GM18520 (cell line): ENCODE data around the gene MERTK.
"Not testable (repeated sequence)": the region's sequence is repeated elsewhere in the genome, so short reads cannot be mapped to it uniquely, and the experiment has no call there.

Experiments used
- ATAC-seq: cut with Tn5 transposase; IDR thresholded peaks from one replicate; pipeline ENCODE4 v1.9.1; 2021; ENCODE audit not compliant: unreplicated experiment

Gene MERTK

DNA sequence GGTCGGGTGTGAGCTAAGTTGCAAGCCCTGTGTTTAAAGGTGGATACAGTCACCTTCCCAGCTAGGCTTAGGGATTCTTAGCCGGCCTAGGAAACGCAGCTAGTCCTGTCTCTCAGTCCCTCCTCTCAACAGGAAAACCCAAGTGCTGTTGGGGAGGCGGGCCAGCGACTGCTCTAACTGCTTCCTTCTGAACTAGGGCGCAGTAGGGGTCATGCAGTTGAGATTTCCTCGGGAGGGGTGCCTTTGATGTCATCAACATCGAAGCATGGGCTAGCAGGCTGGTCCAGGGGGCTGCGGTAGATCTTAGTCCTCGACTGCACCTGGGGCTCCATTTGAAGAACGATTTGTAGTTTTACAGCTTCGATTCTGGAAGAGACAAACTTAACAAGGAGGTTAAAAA lies 141.1 kb downstream of the MERTK start:
- not testable (repeated sequence) for ATAC-seq

DNA sequence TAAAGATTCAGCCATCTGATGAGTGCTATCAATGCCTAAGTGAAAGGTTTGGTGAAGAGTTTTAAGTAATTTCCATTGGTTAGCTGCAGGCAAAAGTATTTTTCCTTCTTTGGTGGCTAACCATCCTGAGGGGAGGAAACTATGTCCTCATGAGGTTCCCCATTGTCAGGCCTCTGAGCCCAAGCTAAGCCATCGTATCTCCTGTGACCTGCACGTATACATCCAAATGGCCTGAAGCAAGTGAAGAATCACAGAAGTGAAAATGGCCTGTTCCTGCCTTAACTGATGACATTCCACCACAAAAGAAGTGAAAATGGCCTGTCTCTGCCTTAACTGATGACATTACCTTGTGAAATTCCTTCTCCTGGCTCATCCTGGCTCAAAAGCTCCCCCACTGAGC lies 141.7 kb downstream of the MERTK start:
- not testable (repeated sequence) for ATAC-seq

DNA sequence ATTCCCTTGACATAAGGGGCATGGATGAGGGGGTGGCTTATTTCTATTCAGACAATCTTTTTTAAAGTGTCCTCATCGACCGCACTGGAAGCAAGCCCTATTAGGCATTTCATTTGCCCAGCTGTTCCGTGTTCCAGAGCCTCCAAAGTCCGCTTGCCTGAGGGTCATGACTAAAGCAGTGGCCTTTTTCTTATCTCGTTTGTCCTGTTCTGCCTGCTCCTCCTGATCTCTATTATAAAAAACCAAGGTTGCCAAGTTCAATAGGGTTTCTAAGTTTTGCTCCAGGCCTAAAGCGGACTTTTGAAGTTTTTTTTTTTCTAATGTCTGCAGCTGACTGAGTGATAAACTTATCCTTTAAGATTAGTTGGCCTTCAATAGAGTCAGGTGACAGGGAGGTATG lies 143.1 kb downstream of the MERTK start:
- not testable (repeated sequence) for ATAC-seq

DNA sequence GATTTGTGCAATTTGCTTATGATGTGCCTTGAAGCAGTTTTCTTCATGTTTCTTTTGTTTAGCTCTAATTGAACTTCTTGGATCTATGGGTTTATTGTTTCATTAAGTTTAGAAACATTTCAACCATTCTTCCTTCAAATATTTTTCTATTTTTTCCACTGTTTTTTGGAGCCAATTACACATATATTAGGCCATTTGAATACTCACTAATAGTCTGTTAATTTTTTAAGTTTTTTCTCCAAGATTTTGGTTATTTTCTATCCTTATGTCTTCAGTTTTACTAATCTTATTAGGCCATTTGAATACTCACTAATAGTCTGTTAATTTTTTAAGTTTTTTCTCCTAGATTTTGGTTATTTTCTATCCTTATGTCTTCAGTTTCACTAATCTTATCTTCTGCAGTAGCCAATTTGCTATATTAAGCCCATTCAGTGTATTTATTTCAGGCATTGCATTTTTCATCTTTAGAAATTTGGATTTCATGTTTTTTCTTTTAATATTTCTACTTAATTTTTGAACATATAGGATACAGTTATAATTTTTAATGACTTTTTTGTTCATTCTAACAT lies 147.1 kb downstream of the MERTK start:
- ATAC-seq = no peak

DNA sequence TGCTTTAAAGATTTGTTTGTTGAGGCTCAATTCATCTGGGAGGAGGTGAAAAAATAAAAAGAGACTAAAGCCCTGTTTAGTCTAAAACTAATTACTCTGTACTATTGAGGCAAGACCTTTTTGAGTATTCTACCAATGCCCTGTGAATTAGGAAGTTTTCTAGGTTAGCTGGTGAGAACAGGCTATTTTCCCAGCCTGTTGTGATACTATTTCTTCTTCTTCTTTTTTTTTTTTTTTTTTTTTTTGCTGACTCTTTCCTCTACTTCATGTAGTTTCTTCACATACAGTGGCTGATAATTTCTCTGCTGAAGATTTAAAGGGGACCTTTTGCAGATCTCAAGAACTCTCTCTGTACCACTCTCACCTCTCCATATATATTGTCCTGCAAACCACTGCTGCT lies 147.8 kb downstream of the MERTK start:
- ATAC-seq = no peak

DNA sequence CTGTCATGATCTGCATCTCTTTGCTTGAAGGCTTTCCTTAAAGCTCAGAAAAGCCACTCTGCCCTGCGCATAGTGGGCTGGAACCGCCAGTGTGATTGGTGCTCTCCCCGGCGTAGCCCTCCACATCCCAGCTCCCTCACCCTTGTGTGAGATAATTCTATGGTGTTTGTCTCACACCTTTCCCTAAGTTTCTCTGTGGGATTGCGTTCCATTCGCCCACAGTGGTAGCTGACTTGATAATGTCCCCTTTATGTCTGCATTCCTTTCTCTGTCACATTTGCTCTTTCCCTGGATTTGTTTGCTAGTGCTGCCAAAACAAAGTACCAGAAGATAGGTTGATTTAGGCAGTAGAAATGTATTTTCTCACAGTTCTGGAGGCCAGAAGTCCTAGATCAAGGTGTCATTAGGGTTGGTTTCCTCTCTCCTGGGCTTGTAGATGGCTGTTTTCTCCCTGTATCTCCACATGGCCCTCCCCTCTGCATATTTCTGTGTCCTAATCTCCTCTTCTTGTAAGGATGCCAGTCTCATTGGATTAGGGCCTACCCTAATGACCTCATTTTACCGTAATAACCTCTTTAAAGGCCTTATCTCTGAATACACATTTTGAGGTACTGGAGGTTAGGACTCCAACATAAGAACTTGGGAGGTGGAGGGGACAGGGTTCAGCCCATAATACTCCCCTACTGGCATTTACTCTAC lies 149.3 kb downstream of the MERTK start:
- ATAC-seq = no peak

DNA sequence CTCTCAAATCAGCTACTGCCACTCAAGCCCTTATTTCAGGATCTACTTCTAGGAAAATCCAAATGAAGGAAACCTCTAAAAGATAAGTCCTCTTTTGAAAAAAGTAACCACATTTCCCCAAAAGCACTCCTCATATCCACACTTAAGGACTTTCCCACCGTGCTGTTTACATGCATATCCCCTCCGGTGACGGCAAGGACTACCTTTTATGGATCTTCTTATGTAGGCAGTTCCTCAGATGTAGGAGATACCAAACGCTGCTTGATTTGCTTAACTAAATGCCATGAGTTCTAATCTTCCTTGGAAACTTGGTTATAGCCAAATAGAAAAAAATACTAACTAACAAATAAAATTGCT lies 149.8 kb downstream of the MERTK start:
- ATAC-seq = no peak

DNA sequence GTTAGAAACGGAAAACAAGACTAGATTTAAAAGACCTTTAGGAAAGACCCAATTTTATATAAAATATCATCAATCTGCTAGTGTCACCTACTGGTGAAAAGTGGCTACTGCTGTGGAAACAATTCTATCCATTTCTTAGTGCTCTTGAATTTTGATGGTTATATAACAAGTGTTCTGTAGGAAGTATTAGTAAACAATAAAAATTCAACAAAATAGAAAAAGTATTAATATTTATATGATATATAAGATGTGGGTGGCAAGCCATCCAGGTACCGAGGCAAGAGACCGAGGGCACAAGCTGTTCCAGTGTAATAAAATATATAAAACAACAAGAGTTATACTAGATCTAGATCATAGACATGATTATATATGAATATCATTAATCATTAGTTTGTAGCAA lies 150.5 kb downstream of the MERTK start:
- peak; percentile 43 for ATAC-seq

DNA sequence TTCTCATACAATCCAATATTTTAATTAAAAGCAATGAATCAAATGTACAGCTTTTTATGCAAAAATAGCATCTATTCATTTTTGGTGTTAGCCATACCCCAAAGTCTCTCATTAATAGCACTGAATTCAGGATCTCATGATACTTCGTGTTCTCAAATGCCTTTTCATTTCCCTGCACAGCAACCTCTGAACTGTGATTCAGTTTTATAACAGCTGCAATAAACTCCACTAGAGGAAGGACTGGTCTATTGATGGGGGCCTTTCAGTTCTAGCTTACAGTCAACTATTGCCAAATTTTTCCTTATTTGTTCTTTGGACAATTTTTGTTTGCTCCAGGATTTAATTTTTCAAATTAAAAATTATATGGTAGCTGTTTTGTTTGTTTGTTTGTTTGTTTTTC lies 151.9 kb downstream of the MERTK start:
- no peak for ATAC-seq

DNA sequence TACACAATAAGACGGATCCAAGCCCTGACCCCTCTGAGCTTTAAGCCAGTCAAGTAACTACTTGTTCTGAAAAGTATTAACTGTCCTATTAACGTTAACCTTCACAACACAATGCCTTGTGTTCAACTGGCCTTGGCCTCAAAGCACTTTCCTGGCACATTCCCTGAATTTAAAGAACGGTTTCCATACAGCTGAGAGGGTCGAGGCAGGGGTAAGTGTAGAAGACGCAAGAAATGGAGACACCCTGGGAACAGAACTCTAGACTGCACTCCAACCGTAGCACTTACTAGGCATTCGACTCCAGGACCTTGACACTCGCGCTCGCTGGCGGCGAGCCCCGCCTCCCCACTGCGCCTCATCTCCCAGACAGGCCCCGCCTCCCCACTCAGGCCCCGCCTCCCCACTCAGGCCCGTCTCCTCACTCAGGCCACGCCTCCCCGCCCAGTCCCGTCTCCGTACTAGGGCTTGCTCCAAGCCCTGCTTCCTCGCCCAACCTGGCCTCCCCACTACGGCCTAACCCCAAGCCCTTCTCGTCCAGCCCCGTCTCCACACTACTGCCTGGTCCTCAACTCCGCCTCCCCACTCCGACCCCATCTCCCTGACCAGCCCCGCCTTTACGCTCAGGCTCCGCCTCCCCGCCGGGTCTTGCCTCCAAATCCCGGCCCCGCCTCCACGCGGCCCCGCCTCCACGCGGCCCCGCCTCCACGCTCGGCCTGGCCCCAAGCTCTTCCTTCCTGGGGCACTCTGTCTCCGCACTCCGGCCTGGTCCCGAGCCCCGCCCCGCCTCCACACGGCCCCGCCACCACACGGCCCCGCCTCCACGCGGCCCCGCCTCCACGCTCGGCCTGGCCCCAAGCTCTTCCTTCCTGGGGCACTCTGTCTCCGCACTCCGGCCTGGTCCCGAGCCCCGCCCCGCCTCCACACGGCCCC lies 155.8 kb downstream of the MERTK start:
- ATAC-seq = peak; percentile 42

DNA sequence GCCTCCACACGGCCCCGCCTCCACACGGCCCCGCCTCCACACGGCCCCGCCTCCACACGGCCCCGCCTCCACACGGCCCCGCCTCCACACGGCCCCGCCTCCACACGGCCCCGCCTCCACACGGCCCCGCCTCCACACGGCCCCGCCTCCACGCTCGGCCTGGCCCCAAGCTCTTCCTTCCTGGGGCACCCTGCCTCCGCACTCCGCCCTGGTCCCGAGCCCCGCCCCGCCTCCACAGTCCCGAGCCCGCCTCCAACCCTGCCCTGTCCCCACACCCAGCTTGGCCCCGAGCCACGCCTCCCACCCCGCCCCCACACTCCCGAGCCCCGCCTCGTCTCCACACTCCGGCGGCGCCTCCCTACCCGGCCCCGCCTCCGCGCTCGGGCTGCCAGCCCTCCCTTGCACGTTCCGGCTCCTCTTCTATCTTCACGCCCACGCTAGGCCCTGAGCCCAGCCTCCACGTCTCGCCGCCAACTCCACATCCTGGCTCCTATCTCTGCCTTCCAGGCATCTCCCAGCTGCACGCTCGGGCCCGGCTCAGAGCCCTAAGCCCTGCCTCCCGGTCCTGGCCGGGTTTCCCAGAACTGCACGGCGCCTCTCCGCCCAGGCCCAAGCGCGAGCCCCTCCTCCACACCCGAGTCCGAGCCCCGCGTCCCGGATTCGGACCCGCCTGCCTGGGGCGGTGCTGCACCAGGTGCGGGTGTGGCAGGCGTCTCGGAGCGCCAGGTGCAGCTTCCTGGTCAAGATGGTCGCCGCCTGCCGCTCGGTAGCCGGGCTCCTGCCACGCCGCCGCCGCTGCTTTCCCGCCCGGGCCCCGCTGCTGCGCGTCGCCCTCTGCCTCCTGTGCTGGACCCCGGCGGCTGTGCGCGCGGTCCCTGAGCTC lies 156.7 kb downstream of the MERTK start, which contains the start of gene TMEM87B:
Gene TMEM87B (plus strand): TSS at position 423 of the 883 bp plus-strand sequence. CDS start 323 bp downstream, at position 746.
- ATAC-seq = peak; percentile 39

DNA sequence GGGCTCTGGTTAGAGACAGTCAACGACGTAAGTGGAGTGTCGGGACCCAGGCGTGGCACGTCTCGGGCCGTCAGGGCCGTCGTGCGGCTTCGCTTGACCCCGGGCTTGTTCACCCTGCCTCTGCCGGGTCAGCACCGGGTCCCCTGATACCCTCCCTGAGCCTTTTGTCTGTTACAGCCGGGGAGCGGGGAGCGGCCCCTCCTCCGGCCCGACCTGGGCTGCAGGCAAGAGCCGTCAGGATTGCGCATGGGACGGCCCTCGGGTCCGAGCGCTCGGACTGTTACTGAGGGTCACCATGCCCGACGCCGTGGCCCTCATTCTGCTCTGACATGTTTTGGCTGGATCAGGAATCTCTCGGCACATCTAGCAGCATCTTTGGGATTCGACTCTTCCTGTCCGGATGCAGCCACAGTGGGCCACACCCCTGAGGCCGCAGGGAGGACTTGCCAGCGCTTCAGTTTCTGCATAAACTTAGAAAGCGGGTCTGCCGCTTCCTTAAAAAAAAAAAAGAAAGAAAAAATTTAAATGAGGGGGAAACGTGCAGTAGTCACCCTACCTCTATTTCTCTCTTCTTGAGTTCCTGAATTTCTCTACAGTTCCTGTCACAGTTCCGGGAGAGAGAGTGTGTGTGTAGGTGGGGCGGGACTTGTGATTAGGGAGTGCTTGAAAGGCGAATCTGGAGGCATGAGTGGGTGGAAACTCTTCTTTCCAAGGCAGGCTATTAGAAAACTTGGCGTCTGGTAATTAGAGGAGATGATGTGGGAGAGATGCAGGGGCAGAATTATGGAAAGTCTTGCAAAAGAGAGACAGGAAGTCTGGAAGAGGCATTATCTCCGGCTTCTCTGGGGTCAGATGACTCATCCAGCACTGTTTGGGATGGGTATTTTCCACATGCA lies 157.6 kb downstream of the MERTK start:
- ATAC-seq = no peak

DNA sequence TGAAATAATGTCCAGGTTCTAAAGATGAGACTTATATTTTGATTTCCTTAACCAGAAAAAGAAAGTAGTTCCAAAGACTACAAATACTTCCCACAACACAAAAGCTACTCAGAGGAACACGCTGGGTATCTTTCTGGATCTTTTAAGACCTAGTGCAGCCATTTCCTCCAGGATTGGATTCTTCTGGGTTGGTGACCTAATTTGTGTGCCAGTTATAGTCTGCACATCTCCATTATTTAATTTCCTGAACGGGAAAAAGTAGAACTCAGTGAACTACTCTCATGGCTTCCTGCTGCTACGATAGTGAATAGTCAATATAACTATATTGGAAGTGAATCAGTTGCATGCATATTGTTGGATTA lies 158.2 kb downstream of the MERTK start:
- ATAC-seq = no peak

DNA sequence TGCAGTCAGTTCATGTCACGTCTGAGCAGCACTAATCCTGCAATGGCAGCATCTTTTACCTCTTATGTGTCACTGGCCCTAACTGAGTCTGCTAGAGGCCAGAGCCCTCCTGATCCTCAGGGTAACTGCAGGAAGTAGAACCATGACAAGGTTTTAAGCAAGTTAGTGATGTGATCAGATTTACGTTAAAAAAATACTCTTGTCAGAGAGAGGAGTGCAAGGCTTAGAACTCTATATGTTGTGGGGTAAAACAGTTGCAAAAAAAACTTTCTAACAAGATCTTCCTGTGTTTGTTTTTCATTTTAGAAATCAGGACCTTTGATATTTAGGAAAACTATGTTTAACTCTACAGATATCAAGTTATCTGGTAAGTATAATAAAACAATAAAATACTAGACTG lies 161.3 kb downstream of the MERTK start:
- no peak for ATAC-seq

DNA sequence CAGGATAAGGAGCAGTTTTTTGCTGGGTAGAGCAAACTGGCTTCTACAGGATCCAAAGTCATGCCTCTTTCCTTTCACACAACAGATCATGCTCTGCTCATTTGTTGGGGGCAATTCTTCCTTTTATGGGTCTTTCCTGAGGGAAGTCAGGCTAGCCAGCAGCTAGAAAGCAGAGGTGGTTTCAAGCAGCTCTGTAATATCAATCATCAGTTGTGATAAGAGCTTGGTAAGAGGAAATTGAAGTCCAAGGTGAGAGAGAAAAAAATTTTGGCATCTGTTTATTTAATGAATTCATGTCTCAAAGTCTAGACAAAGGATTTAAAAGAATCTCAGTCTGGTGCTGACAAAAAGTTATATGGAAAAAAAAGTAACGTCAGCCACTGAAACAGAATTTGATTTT lies 162.9 kb downstream of the MERTK start:
- ATAC-seq = no peak

DNA sequence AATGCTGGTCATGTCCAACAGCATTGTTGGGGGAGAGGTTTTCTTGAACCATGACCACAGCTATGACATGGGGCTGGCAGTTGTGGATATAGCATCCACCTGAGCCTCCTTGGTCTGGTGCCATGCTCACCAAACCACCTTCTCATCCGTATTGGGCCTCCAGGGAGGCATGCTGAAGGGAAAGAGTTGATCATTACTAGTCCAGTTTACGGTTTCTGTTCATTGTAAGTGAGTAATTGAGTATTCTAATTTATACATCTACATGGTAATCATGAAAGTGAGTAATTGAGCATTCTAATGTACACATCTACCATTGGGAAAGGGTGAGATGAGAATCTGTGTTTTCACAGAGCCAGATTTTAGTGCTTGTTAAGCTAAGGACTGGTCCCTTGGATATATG lies 163.4 kb downstream of the MERTK start:
- no peak for ATAC-seq

DNA sequence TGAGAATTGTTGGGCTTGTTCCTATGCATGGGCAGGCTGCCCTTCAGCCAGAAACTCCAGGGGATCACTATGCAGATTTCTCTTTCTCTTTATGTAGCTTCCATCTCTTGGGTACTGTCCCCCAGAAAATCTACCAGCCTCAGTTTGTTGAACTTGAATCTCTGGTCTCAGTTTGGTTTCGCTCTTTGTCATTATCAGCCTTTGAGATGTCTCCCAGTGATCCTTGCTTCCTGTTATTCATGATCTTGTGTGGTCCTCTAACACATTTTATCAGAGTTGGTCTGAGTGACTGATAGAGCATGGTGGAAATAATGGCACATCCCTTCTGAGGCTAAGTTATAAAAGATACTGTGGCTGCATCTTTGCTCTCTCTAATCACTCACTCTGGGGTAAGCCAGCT lies 164.5 kb downstream of the MERTK start:
- no peak for ATAC-seq

DNA sequence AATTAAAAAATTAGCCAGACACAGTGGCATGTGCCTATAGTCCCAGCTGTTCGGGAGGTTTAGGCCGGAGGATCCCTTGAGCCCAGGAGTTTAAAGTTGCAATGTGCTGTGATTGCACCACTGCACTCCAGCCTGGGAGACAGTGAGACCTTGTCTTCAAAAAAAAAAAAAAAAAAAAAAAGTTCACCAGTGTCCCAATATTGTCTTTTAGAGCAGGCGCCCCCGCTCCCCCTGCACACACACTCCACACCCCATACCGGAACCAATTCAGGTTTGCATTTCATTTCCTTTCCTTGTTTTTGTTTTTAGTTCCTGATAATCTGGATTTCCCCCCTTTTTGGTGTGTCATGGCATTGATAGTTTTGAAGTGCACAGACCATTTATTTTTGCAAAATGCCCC lies 167.1 kb downstream of the MERTK start:
- no peak for ATAC-seq

DNA sequence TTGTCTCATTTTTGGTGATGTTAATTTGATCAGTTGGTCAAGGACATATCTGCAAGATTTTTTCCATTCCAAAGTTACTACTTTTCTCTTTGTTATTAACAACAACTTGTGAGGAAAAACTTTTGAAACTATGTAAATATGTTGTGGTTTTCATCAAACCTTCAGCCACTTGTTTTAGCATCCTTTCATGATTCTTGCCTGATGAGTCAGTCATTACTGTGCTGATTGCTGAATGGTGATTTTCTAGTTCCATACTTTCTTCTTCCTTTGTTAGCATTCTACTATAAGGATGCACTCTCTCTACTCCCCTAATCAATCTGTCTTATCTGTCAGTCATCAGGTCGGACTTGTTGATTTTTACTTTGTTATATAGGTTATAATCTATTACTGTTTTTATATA lies 167.6 kb downstream of the MERTK start:
- no peak for ATAC-seq

DNA sequence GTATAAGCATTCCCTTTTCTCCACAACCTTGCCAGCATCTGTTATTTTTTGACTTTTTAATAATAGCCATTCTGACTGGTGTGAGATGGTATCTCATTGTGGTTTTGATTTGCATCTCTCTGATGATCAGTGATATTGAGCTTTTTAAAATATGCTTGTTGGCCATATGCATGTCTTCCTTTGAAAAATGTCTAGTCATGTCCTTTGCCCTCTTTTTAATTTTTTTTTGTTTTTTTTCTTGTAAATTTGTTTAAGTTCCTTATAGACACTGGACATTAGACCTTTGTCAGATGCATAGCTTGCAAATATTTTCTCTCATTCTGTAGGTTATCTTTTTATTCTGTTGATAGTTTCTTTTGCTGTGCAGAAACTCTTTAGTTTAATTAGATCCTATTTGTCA lies 171.4 kb downstream of the MERTK start:
- ATAC-seq = not testable (repeated sequence)
